Measurements from ENCODE around the gene OPHN1.

Gene OPHN1

GRCh38 chrX:68411729-68412128 lies 21.6 kb downstream of the OPHN1 start:
- Mint-ChIP-seq H3K27me3 (ENCODE audit: low read depth) (no peaks in the 10 kb centered on the region), H3K27ac (peak overlapping the region; percentile 31 to 89 (median 73)), H3K4me3 (no peak overlapping the region), H3K4me1 (peaks cover 39% of the 10 kb centered on the region), H3K9me3 (no peaks in the 10 kb centered on the region), H3K36me3 (ENCODE audit: low read depth) (no peaks in the 10 kb centered on the region)
- no peak for TF ChIP-seq CTCF (IDR thresholded peaks at IDR 0.05; ENCODE audit: unreplicated experiment in 3 of 3)

GRCh38 chrX:68409194-68409593 lies 24.1 kb downstream of the OPHN1 start:
- Mint-ChIP-seq H3K27me3 (ENCODE audit: low read depth) (no peaks in the 10 kb centered on the region), H3K4me3 (no peak overlapping the region), H3K36me3 (ENCODE audit: low read depth) (no peaks in the 10 kb centered on the region), H3K9me3 (no peaks in the 10 kb centered on the region), H3K4me1 (peaks cover 23% of the 10 kb centered on the region), H3K27ac (no peak overlapping the region)
- TF ChIP-seq CTCF (IDR thresholded peaks at IDR 0.05; ENCODE audit: unreplicated experiment in 3 of 3), result no peak

- peak overlapping the region in 2 of 3 experiments; percentile 69 to 70 for H3K27ac Mint-ChIP-seq
- peaks cover 17% of the 10 kb centered on the region for H3K4me1 Mint-ChIP-seq
- no peak for TF ChIP-seq CTCF (IDR thresholded peaks at IDR 0.05; ENCODE audit: unreplicated experiment in 3 of 3)
- H3K4me3 Mint-ChIP-seq, result no peak overlapping the region
- no peaks in the 10 kb centered on the region for H3K27me3 Mint-ChIP-seq (ENCODE audit: low read depth)
- H3K36me3 Mint-ChIP-seq (ENCODE audit: low read depth), result no peaks in the 10 kb centered on the region
- H3K9me3 Mint-ChIP-seq, result peaks cover 8% of the 10 kb centered on the region
These were observed 29.8 kb downstream of the OPHN1 start for GRCh38 chrX:68403522-68403921.

GRCh38 chrX:68403038-68403437 lies 30.3 kb downstream of the OPHN1 start:
- no peak for TF ChIP-seq CTCF (IDR thresholded peaks at IDR 0.05; ENCODE audit: unreplicated experiment in 3 of 3)
- Mint-ChIP-seq H3K27me3 (ENCODE audit: low read depth) (no peaks in the 10 kb centered on the region), H3K27ac (peak overlapping the region in 2 of 3 experiments; percentile 69 to 70)

GRCh38 chrX:68402094-68402493 lies 31.2 kb downstream of the OPHN1 start:
- no peak for TF ChIP-seq CTCF (IDR thresholded peaks at IDR 0.05; ENCODE audit: unreplicated experiment in 3 of 3)
- Mint-ChIP-seq H3K36me3 (ENCODE audit: low read depth) (no peaks in the 10 kb centered on the region), H3K9me3 (peaks cover 8% of the 10 kb centered on the region), H3K4me3 (no peak overlapping the region), H3K27me3 (ENCODE audit: low read depth) (no peaks in the 10 kb centered on the region), H3K27ac (no peak overlapping the region), H3K4me1 (peaks cover 25% of the 10 kb centered on the region)

More at GRCh38 chrX:68403038-68403437, 30.3 kb downstream of the OPHN1 start:
- Mint-ChIP-seq H3K9me3 (peaks cover 8% of the 10 kb centered on the region), H3K4me3 (no peak overlapping the region), H3K4me1 (peaks cover 22% of the 10 kb centered on the region), H3K36me3 (ENCODE audit: low read depth) (no peaks in the 10 kb centered on the region)

GRCh38 chrX:68398291-68398690 lies 35.0 kb downstream of the OPHN1 start:
- Mint-ChIP-seq H3K27me3 (ENCODE audit: low read depth) (no peaks in the 10 kb centered on the region), H3K9me3 (peaks cover 8% of the 10 kb centered on the region), H3K4me3 (no peak overlapping the region), H3K4me1 (peaks cover 23% of the 10 kb centered on the region), H3K27ac (peak overlapping the region; percentile 18 to 66 (median 21)), H3K36me3 (ENCODE audit: low read depth) (no peaks in the 10 kb centered on the region)
- TF ChIP-seq CTCF (IDR thresholded peaks at IDR 0.05; ENCODE audit: unreplicated experiment in 3 of 3), result no peak
